K562 (cell line): ENCODE measurements around the gene DNAH3. TPM values are rescaled to one million over a fixed set of nuclear protein-coding genes. Genes with fewer than 3 reads are reported as not detected.
A peak's percentile ranks its signal among the peaks of the same experiment; 100 is the strongest.

ENCODE experiments used
- CHD7 ChIP-seq: fragments of 200-600 bp; sonication (generic); IDR thresholded peaks from one replicate; pipeline ENCODE4 v1.6.1; 2012; ENCODE audit warnings: mild to moderate bottlenecking, low read depth, low read length, inconsistent platforms
- CREM ChIP-seq: IDR thresholded peaks from 2 replicates; pipeline ENCODE4 v1.6.1; 2014; ENCODE audit warnings: antibody characterized with exemption, low read depth
- FOSL1 ChIP-seq: fragments of 200-800 bp; sonication (Bioruptor generic); conservative IDR thresholded peaks from 2 replicates; pipeline ENCODE4 v1.6.1; 2016; ENCODE audit warnings: missing genetic modification characterization, missing compliant biosample characterization
- ID3 ChIP-seq, 2 experiments: fragments of 250-450 bp in 1 of 2; fragments of 450-650 bp in 1 of 2; sonication (Bioruptor Pico) in 1 of 2; IDR thresholded peaks; 2 replicates each; pipeline versions ENCODE4 v1.6.1 to v1.8.0; 2016 to 2021; ENCODE audit warnings: mild to moderate bottlenecking in 2 of 2, moderate library complexity in 2 of 2, missing compliant biosample characterization in 1 of 2, missing genetic modification characterization in 1 of 2
- KAT8 ChIP-seq: fragments of 450-650 bp; IDR thresholded peaks from 2 replicates; pipeline ENCODE4 v1.6.1; 2016; ENCODE audit warnings: low read depth, mild to moderate bottlenecking
- SNAPC5 ChIP-seq: fragments of 250-450 bp; sonication (Bioruptor Pico); IDR thresholded peaks from 2 replicates; pipeline ENCODE4 v1.8.0; 2021; ENCODE audit warnings: moderate library complexity, mild to moderate bottlenecking, inconsistent platforms
- SPI1 ChIP-seq: IDR thresholded peaks from 2 replicates; pipeline ENCODE4 v1.6.1; 2011; ENCODE audit warnings: low read depth, low read length, control low read depth, borderline replicate concordance
- STAT5B ChIP-seq: fragments of 250-450 bp; sonication (Bioruptor Pico); IDR thresholded peaks from 2 replicates; pipeline ENCODE4 v1.8.0; 2021; ENCODE audit warnings: mild to moderate bottlenecking, inconsistent platforms
- TEAD4 ChIP-seq, 2 experiments: sonication (generic) in 1 of 2; formaldehyde crosslinking in 1 of 2; IDR thresholded peaks; 2 replicates each; pipeline versions ENCODE4 v1.6.1 to v1.8.0; 2012 to 2022; ENCODE audit warnings: borderline replicate concordance in 1 of 2, inconsistent platforms in 1 of 2, low read length in 1 of 2, mild to moderate bottlenecking in 1 of 2, missing genetic modification reagents in 1 of 2
- ZBTB33 ChIP-seq: sonication (generic); formaldehyde crosslinking; IDR thresholded peaks from 2 replicates; pipeline ENCODE4 v1.8.1; 2023; ENCODE audit warnings: mild to moderate bottlenecking, missing genetic modification reagents
- ZBTB8A ChIP-seq: fragments of 450-650 bp; IDR thresholded peaks from 2 replicates; pipeline ENCODE4 v1.6.1; 2018; ENCODE audit warnings: mild to moderate bottlenecking, moderate library complexity; ENCODE audit not compliant: partially characterized antibody
- ZNF174 ChIP-seq: fragments of 250-450 bp; sonication (Bioruptor Pico); IDR thresholded peaks from 2 replicates; pipeline ENCODE4 v1.4.0; 2020; ENCODE audit warnings: mild to moderate bottlenecking
- polyA plus RNA-seq, 8 experiments: library from polyadenylated mRNA; depleted of rRNA in 4 of 8; stranded (reverse) in 5 of 8; unstranded in 3 of 8; fragments of >200 nt; fragmentation: Nextera tagmentation in 2 of 8; fragmentation: Illumina TruSeq in 1 of 8; extraction: Ambion mirVana in 2 of 8; extraction: Trizol in 1 of 8; gene quantifications; 2 replicates each; pipeline versions ENCODE4 v1.2.1 to v1.2.3, GENCODE V29; 2011 to 2014; ENCODE audit warnings: inconsistent platforms in 1 of 8, missing spikeins in 1 of 8
- total RNA-seq, 7 experiments: library from RNA; depleted of rRNA in 6 of 7; stranded (reverse); fragments of >200 nt in 6 of 7; fragmentation: Illumina TruSeq in 2 of 7; extraction: Trizol in 2 of 7; gene quantifications; 2 replicates each; pipeline versions ENCODE4 v1.2.1 to v1.2.3, GENCODE V29; 2011 to 2021; ENCODE audit warnings: low replicate concordance in 1 of 7

The DNAH3 gene
- total and polyA plus RNA-seq, 9 of the 15 experiments (the other 6 are each of a cell fraction or from before 2014, with no cell fraction given): 0.32 to 0.84 (median 0.44) TPM

DNA sequence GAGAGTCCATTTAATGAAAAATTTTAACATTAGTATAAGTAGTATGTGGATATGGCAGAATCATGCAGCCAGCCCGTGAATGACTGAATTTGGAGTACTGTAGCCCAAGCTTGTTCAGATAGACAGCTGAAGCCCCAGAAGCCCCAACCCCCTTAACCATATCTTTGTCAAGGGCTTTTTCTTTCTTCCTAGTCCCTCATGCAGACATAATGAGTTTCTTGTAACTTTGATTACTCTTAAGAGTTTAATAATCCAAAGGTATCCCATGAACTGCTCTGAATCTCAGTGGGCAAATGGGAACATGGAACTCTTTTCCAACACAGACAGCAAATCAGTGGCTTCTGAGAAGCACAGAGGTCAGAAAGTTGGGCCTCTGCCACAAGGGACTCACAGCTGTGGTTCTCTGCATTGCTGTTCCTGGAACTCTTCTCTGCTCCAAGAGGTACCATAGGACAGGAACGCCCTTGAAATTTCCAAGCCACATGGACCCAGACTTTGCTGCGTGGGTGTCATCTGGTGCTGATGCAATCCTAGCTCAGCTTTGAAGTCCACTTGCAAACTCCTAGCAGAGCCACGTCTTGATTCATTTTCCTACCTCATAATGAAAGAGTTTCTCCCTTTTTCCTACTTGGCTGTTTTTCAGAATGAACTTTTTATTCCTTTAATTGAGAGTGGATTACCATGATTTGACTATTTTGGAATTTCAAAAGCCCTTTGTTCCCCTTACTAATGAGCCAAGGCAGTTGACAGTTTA lies 232.0 kb downstream of the DNAH3 start (continued):
- TF ChIP-seq CHD7 (no peak), SPI1 (no peak), ZNF174 (CRISPR knock-in tag) (no peak), ZBTB33 (CRISPR knock-in tag) (no peak), ID3 (CRISPR knock-in tag; IDR thresholded peaks at IDR 0.05) (no peak), ID3 (tag; IDR thresholded peaks at IDR 0.05) (0 out of 2 replicates have a peak, but pooled peaks have one; percentile 30), SNAPC5 (CRISPR knock-in tag) (no peak), STAT5B (CRISPR knock-in tag) (no peak), KAT8 (no peak), FOSL1 (peak; percentile 65), TEAD4 (IDR thresholded peaks at IDR 0.05; ENCODE audit: low read length) (peak; percentile 60; the same call in 1 of the 2 replicates), TEAD4 (CRISPR knock-in tag; IDR thresholded peaks at IDR 0.05; ENCODE audit: borderline replicate concordance) (no peak), CREM (peak; percentile 37; the same call in 1 of the 2 replicates), ZBTB8A (no peak)
